HG03520 (cell line): Measurements from ENCODE around the gene EED.

Experiments
- ATAC-seq: cut with Tn5 transposase; IDR thresholded peaks from one replicate; pipeline ENCODE4 v1.9.1; 2021; ENCODE audit warnings: mild to moderate bottlenecking, moderate library complexity; ENCODE audit not compliant: unreplicated experiment

EED gene

DNA sequence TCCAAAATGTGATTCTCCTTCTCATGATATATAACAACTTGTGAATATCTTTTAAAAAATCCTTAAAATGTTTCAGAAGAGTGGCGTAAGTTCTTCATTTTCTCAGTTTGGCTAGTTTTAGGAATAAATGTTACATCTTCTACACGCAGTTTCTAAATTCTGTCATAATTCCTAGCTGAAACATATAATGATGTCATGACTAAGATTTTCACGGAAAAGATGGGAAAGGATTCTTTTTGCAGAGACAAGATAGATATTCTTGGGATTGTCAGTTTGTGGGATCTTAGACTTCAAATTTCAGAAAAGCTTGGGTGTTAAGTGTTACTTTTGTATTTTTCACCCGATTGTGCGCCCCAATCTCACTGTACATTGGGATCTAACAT is 1.7 kb downstream of the EED start:
- no peak for ATAC-seq

DNA sequence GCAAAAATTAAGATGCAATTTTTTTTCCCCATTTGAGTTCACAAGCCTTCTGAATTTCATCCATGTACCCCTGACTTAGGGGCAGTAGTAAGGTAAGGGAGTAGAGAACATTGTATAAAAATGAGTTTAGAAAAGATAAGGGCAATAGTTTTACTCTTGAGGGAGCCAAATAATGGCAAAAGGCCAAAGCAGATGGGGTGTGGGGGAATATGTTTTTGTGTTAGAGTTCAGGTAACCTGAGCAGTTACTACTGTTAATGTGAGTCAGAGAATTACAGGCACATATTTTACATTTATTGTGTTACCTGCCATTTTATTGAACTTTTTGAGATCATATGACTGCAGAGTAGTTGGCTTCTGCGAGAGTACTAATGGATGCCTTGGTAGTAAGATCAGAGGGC is 3.1 kb downstream of the EED start:
- no peak for ATAC-seq

DNA sequence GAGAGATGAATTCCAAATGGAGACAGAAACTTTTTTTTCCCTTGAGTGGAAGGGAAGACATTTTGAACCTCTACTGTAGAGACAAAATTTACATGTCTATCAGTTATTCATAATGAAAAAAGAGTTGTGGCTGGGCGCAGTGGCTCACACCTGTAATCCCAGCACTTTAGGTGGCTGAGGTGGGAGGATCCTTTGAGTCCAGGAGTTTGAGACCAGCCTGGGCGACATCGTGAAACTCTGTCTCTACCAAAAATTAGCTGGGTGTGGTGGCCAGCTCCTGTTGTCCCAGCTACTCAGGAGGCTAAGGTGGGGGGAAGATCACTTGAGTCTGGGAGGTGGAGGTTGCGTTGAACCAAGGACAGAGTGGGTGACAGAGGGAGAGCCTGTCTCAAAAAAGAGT is 4.1 kb downstream of the EED start:
- ATAC-seq, result no peak

DNA sequence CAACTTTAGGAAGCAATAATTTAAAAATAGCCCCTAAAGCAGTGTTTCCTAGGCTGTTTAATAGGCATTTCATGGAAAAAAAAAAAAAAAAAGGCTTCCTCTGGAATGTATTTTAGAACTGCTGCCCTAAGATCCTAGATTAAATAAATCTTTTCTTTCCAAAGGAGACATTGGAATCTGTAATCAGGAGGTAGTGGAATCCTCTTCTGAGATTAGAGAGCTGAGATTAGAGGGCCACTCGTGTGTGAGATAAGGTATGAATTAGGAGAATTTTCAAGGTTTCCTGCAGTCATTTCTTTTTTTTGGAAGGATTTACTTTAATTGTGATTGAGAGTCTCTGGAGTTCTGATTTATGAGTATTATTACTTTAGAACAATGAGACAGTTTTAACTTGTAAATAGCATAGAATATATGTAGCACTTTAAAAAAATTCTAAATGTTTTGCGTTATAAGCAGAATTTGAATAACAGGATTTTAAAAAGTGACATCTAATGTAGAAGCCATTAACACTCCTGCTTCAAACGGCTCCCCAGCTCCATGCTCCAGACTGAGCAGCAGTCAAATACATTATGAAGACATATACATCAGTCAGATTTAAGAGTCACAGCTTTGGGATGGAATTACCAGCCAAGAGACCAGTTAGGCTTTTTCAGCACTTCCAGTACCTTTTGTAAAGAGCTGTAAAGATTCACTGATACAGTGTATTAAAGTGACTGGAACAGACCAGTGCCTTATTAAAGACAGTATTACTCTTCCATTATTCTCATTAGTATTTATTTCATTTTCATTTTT is 5.0 kb downstream of the EED start:
- ATAC-seq, result no peak

DNA sequence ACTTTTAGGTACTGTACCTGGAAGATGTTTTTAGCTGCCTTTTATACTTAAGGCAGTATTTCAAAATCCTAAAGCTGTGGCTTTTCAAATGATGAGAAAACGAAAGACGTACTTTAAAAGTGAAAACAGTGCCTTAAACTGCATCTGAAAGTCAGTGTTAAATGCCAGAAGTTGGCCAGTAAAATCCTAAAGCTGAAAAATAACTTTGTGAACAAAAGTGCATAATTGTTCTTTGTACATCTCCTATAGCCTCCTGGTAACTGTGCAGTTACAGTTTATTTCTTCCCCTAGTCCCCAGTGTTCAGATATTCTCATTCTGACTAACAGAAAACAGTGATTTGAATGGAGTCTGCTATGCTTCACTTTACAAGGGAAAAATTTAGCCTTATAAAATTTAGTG is 6.8 kb downstream of the EED start:
- no peak for ATAC-seq

DNA sequence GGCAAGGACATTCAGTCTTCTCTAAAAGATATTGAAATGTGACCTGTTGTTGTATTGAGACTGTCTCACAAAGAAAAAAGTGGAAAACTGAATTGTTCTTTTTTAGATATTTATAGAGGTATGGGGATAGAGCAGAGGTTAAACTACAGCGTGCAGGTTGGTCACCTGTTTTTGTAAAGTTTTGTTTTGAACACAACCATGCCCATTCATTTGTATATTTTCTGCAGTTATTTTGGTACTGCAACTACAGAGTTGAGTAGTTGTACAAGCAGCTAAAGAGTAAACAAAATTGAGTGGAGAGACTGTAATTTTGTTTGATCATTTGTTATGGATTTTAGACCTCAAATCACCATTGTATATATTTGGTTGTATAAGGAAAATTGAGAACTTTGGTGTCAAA is 11.3 kb downstream of the EED start:
- peak; percentile 96 for ATAC-seq

DNA sequence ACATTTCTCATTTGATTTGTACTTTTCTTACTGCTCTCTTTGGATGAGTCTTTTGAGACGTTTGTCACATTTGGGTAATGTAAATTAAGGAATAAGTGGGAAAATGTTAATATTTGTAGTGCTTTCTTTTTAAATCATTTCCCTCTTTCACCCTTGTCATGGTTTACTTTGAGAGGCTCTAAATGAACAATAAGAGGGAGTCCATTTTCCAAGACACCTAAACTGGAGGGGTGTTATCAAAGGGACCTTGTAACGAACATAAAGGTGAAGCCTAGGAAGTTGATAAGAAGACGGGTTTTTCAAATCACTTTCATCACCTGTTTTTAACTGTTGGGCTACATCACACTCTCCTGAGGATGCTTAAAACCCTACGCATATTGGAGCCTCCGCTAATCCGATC is 12.1 kb downstream of the EED start:
- ATAC-seq, result no peak

DNA sequence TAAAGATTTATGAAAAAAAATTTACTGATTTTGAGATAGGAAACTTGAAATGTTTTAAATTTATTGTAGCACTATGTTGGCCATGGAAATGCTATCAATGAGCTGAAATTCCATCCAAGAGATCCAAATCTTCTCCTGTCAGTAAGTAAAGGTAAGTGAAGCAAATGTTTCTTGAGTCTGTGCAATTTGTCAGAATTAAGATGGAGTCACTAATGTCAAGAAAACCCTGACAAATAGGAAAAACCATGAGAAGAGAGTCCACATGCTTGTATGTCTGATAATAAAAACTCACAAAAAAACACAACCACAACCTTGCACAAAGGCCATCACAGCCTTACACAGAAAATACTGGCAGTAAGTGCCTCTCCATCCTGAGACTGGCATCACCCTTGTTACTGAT is 12.9 kb downstream of the EED start:
- ATAC-seq, result no peak

DNA sequence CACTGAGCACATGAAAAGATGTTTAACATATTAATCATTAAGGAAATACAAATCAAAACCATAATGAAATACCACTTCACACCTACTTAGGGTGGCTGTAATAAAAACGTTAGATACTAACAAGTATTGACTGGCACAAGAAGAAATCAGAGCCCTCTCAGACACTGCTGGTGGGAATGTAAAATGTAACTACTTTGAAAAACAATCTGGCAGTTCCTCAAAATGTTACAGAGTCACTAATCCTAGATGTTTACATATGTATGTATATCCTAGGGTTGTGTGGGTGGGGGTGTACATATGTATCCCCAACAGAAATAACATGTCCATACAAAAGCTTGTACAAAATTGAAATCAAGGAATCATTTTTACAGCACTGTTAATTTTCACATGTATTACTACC is 15.2 kb downstream of the EED start:
- ATAC-seq, result no peak

DNA sequence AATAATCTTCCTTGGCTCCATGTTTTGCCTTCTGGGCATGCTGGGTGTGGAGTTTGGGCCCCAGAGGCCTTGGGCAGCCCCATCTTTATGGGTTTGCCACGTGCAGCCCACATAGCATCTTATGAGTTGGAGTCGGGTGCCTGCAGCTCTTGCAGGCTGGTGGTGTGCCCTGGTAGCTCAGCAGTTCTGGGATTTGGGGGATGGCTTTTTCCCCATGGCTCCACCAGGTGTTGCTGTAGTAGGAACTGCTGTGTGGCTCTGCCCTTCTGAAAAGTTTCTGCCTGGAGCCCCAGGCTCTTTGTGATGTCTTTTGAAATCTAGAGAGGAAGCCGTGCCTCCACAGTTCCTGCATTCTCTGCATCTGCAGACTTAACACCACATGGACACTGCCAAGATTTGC is 16.8 kb downstream of the EED start:
- no peak for ATAC-seq

DNA sequence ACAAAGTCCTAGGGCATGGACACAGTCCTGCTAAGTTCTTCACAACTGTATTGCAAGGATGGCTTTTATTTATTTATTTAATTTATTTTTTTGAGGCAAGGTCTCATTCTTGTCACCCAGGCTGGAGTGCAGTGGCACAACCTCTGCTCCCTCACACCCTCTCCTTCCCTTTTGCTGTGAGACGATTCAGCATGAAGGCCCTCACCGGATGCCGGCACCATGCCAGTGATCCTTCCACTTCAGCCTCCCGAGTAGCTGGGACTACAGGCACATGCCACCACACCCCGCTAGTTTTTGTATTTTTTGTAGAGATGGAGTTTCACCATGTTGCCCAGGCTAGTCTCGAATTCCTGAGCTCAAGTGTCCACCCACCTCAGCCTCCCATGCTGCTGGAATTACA is 17.8 kb downstream of the EED start:
- no peak for ATAC-seq

DNA sequence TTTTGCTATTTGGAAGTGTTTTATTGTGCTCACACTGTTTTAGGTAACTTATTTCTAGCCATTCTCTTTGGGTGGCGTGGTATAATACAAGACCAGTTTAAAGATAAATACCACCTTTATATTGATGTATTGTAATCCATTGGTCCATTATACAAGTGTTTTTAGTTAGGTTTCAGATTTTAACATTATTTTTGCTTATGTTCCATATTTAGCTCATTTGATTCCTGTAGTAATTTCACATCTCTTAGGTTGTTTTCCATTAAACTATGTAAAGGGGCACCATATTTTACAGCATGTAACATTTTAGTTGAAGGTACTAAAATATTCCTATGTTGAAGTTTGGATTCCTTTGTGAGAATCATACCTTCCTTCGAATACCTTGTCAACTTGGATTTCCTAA is 20.1 kb downstream of the EED start:
- no peak for ATAC-seq

DNA sequence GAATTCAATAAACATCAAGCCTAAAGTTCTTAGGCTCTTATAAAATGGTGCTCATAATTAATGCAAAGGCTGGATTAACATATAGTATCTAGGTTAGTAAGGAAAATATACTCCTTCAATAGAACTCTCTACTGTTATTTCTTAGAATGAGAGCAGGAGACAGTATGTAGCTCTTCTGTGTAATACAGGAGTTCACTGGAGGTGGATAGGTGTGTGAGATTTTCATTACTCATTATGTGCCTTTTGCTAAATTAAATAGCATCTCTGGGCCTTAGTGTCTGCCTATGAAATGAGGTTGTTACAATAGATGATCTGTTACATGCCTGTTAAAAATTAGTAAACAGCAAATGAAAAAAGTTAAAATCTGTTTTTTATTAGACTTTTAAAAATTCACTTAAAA is 20.6 kb downstream of the EED start:
- no peak for ATAC-seq

DNA sequence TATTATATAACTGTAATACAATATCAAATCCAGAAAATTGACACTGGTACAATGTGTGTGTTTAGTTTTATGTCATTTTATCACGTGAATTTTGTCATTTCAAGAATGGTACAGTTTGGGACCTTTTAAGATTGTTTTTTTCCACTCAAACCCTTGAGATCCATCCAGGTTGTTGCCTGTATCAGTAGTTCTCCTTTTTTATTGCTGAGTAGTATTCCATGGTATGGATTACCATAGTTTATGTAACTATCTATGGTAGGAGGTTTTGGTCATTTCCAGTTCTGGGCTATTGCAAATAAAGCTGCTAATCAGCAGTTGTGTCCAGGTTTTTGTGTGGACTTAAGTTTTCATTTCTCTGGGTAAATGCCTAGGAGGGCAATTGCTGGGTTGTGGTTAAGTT is 25.1 kb downstream of the EED start:
- no peak for ATAC-seq

DNA sequence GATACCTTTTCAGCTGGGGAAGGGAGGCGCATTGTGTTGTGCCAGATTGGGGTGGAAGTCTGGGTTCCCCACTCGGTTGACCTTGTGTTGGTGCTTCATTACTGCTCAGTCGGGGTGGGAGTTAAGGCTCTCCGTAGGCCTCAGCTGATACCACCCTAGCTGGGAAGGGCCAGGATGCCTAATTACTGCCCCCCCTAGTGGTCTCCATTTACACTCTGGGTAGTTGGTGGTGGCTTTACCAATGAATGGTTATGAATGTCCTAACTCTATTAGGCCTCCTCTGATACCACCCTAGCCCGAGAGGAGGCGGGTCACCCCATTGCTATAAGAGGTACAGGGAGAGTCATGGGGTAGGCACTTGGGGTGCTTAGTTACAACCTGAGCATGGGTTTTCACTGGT is 29.9 kb downstream of the EED start:
- ATAC-seq, result no peak

DNA sequence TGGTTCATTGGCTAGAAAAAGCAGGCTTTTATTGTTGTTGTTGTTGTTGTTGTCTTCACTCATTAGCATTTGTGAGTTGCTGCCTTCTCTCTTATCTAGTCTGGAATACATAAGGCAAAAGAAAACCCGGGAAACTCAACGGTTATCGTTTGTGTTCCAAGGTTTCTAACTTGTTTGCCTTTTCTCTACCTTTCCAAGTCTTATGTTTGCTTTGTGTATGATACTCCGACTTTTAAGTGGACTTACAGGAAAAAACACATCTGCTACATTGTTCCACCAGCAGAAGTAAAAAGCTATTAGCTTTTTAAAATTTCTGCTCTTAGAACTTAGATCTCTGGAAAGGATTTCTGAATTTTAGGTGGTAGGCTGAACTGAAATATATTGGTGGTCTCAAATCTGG is 30.4 kb downstream of the EED start:
- ATAC-seq, result no peak

DNA sequence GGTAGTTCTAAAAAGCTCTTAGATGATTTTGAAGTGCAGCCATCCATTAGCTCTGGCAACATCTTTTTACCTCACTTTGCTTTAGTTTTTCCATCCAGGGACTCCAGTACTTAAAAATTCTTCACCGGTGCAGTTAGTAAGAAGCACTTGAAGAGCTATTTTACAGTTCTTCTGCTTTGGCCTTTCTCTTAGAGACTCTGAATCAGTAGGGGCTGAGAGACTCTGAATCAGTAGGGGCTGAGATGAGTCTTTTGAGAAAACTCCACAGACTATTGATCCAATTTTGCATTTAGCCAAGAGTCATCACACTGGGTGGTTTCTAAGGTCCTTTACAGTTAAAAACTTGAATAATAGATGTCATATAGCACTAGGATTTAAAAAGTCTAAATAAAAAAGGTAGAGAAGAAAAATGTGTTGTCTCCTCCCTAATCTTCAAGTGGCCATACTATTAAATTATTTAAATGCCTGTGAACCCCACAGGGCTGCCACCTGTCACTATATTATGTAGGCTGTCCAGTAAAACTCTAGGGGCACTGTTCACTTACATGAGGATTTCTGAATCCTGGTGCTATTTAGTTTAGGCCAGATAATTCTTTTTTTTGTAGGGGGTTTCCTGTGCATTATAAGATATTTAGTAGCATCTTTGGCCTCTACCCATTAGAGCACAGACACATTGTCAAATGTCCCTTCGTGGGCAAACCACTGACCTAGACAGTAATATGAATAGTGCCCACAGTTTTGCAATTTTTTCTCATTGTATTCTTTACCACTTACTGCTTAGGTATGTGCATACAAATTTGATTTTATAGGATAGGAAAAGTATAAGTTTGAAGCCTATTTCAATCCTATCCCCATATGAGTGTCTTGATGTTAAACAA is 31.2 kb downstream of the EED start:
- no peak for ATAC-seq

DNA sequence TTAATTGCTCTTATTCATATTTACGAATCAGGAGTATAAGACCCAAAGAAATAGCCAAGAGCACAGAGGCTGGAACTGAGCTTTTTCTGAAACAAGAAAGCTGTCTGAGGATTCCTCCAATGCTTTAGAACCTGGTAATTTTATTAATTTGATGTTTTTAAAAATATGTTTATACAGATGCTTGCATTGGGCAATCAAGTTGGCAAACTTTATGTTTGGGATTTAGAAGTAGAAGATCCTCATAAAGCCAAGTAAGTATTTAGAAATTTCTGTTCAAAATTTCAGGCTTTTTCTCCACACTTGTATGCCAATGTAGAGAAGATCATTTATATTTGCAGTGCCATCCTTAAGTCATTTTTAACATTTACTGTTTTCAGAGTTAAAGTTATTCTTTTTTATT is 33.2 kb downstream of the EED start:
- no peak for ATAC-seq

DNA sequence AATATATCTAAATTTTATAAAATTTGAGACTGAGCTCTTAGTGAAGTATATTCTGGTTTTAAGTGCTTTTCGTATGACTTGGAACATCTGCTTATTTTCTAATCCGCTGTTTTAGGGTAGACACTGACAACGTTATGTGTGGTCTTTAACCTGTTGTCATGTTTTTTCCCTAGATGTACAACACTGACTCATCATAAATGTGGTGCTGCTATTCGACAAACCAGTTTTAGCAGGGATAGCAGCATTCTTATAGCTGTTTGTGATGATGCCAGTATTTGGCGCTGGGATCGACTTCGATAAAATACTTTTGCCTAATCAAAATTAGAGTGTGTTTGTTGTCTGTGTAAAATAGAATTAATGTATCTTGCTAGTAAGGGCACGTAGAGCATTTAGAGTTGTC is 33.7 kb downstream of the EED start:
- no peak for ATAC-seq

DNA sequence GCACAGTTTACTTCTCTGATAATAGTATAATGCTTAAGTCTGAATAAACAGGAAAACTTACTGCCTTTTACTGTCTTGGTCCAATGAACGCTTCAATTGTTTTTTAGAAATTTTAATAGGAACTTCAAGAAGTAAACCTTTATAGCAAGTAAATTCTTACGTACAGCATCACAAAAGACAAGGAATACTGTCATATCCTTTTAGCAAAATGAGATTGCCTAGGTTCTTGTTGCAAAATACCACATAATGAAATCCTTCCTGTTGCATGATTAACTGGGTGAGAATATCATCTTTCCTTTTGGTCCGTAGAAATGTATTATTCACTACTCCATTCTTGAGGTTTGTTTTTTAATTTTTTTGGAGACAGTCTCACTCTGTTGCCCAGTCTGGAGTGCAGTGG is 35.2 kb downstream of the EED start:
- no peak for ATAC-seq

DNA sequence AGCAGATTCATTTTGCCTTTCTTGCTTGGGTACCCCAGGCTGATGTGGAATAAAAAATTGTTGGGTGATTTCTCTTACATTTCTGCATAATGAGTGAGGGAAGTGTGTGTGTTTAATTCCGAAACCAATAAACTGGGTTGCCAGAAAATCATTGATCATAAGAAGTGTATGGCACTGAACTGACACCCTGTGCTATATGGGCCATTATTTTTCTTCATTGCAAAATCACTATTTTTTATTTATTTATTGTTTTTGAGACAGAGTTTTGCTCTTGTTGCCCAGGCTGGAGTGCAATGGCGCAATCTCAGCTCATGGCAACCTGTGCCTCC is 42.9 kb downstream of the EED start:
- peak; percentile 4 for ATAC-seq

DNA sequence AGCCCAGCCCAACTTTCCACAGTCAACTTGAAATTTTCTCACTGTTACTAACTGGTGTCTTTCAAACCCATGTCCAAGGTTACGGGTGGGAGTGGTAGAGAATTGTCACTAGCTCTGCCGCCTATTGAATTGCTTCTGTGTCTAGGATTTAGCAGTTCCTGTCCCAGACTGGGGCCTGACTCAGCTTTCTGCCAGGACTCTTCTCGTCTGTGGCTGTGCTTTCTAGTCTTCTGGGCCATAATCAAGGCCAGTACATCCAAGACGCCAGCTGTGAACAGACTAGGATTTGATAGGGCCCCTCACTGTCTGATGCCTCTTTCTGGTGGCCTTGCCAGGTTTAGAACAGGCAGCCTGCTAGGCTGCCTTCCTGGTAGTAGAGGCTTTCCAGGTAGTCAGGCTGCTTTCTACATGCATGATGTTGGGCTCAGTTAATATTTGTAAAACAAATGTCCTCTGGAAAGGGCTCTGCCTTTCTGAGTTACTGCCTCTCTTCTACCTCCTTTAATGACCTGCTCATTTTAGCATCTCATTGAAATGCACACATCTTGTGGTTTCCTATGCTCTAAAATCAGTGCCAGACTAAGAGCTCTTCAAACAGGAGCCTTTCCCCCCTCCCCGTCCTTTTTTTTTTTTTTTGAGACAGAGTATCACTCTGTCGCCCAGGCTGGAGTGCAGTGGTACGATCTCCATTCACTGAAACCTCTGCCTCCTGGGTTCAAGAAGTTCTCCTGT is 44.4 kb downstream of the EED start:
- no peak for ATAC-seq
